Body of pancreas (tissue), 4 donors: ENCODE results near the gene TTYH2.

Source experiments
- CTCF ChIP-seq, 7 experiments: fragments of 450-650 bp in 4 of 7; fragments of 200-600 bp in 3 of 7; sonication (generic) in 3 of 7; IDR thresholded peaks; one replicate each; pipeline ENCODE4 v1.5.1; 2016 to 2019; ENCODE audit warnings: antibody characterized with exemption in 7 of 7
- POLR2A ChIP-seq, 3 donors: fragments of 450-650 bp; IDR thresholded peaks; one replicate each; pipeline ENCODE4 v1.6.1; 2016; ENCODE audit warnings: antibody characterized with exemption in 3 of 3, mild to moderate bottlenecking in 2 of 3

GRCh38 chr17:74270333-74270732 is 57.0 kb downstream of the TTYH2 start:
- no peak for TF ChIP-seq CTCF (IDR thresholded peaks at IDR 0.05)
- TF ChIP-seq POLR2A (IDR thresholded peaks at IDR 0.05): no peak
